ELF-1 (cell line): Measurements from ENCODE around the gene ZDHHC18.
"Not testable (repeated sequence)": the region's sequence is repeated elsewhere in the genome, so short reads cannot be mapped to it uniquely, and the experiment has no call there.

ENCODE experiments used
- DNase-seq: peaks from one replicate; pipeline ENCODE4 v3.0.0-alpha.2; 2016; ENCODE audit warnings: low read depth, low spot score

Gene ZDHHC18

DNA sequence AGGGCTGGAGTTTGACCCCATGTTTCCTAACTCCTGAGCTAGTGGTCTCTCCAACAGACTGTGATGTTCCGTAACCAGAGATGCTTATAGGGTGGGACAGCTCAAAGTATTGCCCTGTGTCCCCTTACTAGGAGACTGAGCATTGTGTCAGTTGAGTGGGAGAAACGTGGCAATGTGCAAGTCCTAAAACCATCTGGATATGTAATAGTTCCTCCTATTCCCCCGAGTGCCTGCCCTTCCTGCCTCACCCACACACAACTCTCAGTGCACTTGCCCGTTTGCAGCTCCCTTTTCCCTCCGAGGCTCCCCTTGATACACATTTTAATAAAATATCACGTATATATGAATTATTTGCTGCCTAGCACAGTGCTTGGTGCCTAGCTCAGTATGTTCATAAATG, 35.3 kb upstream of the ZDHHC18 start:
- no peak for DNase-seq

DNA sequence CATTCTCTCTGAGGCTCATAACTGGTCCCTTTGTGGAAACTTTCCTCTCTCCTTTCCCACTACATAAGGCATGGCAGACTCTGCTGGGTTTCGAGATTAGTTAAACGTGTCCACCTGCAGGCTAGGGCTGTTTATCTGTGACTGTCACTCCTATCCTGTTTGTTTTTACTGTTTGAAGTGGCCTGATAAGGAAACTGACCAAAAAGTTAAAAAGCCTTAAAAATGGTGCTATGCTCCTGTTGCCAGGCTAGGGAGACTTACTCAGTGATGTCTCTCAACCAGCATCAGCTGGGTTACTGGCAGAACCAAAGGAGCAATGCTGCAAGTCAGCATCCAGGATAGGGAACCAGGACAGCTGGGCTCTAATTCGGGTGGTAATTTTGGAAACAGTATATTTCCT, 34.9 kb upstream of the ZDHHC18 start:
- no peak for DNase-seq

DNA sequence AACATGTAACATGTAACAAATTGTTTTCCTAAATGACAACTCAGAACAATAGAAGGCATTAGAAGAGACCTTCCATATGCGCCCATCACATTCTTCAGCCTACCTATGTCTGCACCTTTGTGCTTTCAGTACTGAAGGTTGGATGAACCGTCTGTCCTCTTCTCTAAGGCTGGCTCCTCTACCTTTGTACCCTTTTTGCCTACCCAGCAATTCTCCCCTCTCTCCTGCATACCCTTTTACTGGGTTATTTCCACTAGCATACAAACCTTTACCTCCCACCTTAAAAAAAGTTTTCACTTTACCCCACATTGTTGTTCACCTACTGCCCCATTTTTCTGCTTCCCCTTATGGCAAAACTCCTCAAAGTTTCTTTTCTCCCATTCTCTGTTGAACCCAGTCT, 33.6 kb upstream of the ZDHHC18 start:
- no peak for DNase-seq

DNA sequence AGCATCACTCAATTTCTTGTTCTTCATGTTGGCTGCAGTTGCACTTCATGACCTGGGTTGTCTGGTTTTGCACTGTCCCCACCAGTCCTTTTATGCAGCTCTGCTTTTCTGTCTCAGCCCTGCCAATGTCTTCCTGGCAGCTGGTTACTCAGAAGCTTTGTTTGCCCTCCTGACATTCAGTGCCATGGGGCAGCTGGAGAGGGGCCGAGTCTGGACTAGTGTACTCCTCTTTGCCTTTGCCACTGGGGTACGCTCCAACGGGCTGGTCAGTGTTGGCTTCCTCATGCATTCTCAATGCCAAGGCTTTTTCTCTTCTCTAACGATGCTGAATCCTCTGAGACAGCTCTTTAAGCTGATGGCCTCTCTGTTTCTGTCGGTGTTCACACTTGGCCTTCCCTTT, 32.1 kb upstream of the ZDHHC18 start:
- DNase-seq, result no peak

DNA sequence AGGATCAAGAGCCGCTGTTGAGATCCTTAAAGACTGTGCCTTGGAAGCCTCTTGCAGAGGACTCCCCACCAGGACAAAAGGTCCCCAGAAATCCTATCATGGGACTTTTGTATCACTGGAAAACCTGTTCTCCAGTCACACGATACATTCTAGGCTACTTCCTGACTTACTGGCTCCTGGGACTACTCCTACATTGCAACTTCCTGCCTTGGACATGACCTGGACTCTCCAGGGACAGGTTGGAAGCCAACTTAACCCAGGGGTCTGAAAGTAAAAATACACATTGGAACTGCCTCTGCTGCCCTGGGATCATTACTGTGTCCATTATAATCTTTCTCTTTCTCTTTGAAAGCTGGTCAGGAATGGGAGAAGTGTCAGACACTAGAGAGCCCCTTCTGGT, 28.9 kb upstream of the ZDHHC18 start:
- no peak for DNase-seq

DNA sequence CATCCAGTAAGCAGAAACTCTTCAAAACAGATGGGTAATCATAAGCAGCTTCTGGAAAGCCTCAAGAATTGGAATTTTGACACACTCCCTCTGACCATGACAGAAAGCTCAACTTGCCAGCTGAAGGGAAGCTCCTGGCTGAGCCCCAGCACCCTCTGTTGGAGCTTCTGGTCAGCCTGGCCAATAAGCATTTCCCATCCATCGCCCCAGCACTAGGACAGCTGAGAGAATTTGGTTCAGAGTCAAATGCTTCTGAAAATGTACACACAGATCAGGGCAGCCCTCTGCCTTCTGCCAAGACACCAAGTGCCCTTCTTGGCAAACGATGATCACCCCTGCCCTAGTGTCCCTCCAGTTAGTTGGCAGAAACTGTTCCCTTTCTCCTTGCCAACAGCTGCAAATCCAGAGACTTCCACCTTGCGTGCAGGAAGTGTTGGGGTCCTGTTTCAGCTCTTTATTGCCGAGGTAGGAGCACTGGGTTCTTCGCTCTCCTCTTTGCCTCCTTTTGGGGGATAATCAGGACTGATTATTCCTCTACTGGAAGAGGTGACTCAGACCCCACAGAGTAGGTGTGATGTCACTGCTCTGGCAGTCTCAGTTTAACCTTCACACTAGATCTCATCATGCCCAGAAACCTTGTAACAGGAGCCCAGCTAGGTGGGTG, 26.9 kb upstream of the ZDHHC18 start:
- peak; percentile 39 for DNase-seq

DNA sequence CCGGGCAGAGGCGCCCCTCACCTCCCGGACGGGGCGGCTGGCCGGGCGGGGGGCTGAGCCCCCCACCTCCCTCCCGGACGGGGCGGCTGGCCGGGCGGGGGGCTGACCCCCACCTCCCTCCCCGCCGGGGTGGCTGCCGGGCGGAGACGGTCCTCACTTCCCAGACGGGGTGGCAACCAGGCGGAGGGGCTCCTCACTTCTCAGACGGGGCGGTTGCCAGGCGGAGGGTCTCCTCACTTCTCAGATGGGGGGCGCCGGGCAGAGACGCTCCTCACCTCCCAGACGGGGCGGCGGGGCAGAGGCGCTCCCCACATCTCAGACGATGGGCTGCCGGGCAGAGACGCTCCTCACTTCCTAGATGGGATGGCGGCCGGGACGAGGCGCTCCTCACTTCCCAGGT, 22.6 kb upstream of the ZDHHC18 start:
- not testable (repeated sequence) for DNase-seq

DNA sequence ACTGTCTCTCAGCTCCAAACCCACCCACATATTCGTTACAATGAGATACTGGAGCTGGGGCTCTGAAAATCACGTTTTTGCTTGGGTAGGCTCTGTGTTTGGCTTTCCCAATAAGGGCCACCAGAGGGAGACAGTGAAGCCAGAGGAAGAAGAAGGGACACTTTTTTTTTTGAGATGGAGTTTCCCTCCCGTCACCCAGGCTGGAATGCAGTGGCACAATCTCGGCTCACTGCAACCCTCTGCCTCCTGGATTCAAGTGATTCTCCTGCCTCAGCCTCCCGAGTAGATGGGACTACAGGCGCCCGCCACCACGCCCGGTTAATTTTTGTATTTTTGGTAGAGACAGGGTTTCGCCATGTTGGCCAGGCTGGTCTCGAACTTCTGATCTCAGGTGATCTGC, 16.4 kb upstream of the ZDHHC18 start:
- DNase-seq, result peak; percentile 88

DNA sequence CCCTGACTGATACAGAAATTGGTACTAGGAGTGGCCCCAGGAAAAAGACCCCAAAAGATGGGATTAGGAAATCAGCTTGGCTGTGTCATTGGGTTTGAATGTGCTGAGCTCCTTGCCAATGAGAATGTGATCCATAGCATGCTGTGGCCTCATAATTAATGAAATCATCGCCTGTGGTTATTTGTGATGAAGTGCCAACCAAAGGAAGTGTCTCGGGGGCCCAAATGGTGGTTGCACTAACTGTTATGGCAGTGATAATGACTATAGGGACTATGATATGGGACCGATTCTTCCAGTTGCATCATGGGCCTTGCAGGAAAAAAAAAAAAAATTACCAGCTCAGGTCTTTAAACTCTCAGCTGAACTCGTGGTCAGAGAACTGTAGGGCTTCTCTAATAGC, 15.4 kb upstream of the ZDHHC18 start:
- no peak for DNase-seq

DNA sequence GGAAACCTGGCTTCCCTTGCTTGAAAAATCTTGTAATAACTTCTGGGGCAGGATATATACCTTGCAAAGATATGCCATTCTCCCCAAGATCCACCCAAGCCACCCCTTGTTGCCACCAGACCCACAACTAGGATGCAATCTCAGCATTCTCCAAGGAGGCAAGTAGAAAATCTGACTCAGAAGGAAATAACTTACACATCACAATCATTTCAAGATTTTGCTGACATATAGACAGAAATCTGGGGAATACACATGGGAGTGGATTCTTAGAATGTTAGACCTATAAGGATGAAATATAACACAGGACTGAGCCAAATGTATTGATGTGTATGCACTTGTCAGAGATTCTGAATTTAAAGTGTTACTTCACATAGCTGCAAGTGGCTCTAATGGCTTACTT, 14.8 kb upstream of the ZDHHC18 start:
- DNase-seq, result no peak

DNA sequence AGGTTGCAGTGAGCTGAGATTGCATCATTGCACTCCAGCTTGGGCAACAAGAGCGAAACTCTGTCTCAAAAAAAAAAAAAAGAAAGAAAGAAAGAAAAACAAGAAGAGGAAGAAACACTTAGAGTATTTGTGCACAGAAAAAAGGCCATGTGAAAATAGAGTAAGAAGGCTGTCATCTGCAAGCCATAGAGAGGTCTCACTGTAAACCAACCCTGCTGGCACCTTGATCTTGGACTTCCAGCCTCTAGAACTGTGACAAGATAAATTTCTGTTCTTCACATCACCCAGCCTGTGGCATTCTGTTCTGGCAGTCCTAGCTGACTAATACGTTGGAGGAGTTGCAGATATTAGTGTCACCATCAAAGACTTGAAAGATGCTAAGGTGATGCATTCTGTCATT, 12.1 kb upstream of the ZDHHC18 start:
- no peak for DNase-seq

DNA sequence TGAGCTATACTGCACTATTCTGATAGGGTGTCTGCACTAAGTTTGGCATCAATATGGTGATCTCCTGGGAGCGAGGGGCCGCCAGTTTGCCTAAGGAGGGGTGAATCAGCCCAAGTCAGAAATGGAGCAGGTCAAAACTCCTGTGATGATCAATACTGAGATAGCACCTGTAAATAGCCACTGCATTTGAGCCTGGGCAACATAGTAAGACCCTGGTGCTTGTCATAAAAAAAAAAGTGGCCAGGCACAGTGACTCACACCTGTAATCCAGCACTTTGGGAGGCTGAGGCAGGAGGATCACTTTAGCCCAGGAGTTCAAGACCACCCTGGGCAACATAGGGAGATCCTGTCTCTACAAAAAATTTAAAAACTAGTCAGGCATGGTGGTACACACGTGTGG, 11.6 kb upstream of the ZDHHC18 start:
- DNase-seq, result no peak

DNA sequence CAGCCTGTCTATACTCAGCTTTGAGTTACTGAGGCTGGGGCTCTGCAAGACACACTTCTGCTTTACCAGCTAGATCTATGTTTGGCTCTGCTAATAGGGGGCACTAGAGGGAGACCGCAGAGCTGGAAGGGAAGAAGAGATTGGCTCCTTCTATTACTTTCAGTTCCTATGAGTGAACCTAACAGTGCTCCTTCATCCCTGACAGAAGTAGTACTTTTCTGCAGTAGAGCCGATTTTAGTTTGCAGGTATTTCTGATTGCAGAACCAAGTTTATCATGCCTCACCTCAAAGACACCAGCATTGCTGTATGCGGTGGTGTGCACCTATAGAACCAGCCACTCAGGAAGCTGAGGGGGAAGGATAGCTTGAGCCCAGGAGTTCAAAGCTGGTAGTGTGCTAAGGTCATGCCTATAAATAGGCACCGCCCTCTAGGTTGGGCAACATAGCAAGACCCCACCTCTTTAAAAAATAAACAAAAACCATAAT, 5.7 kb upstream of the ZDHHC18 start:
- DNase-seq, result no peak

DNA sequence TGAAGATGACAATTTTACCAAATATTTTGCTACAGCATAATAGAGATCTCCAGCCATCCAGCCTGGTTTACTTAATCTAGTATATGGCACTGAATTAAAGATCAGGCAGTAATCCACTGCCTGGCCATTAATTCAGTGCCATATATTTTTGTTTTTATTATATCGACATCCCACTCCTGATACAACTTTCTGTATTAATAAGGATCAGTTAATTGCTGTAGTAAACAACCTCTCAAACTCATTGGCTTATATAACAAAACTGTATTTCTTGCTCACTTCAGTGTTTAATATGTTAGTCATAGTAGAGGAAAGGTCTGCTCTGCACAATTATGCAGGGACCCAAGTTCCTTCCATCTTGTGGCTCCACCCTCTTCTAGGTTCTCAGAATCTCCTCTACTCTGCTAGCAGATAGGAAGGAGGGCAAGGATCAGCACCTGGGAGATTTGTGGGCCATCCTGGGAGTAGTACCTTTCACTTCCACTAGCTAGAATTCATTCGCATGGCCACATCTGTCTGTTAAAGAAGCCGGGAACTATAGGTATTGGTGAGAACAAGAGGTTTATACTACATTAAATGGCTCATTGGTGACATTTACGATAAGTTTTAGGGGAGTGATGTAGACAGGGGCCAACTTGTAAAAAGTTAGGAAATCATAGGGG, 3.6 kb upstream of the ZDHHC18 start:
- DNase-seq, result no peak

DNA sequence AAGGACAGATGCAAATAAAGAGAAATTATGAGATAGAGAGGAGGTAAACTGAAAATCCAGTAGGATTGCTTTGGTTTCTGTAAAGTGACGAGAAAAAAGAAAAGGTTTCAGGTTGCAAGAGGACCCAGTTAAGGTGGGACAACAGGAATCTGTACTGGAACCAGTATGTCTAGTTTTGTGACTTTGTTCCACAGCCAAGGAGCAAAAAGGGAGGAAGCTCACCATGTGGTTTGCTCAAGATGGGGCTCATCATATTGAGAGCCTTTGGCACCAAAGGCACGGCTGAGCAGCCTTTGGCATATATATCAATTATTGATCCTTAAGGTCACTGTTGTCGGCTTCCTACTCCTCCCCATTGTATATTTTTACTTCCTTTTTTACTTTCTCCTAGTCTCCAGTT, 1.8 kb upstream of the ZDHHC18 start:
- DNase-seq, result peak; percentile 58

DNA sequence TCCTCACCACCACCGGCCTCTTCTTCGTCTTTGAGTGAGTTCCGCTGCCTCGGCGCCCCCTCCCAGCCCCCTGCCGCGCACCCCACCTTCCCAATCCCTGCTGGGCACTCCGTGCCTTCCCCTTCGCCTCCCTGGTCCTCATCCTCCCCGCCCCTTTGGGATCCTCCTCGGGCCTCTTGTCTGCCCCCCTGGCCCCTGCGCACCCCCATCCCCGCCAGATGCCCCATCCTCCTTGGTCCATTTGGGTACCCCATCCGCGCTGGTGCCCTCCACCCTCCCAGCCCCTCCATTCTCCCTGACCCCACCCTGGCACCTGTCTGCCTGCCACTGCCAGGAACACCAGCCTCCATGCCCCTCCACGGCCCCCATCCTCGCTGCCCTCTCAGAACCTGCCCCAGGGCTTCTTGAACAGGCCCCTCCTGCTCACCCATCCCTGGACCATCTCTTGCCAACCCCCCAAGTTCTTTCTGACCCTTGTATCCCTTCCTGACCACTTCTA, 667 bp downstream of the ZDHHC18 start:
- no peak for DNase-seq

DNA sequence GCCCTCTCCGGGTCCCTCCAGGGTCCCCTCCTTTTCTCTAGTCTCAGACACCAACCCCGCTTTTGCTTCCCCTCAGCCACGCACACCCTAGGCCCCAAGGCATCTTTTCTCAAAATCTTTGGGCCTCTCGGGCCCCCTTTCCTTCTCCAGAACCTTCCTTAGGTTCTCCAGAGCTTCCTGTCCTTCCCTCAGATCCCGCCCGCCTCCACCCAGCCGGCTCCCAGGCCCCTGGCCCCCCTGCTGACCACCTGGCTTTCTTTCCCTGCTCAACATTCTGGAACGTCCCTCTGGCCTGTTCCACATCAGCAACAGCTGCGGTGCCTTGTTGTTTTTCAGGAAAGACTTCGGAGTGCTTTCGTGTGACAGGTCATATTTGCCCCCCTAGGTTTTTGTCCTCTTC, 1.2 kb downstream of the ZDHHC18 start:
- peak; percentile 41 for DNase-seq

DNA sequence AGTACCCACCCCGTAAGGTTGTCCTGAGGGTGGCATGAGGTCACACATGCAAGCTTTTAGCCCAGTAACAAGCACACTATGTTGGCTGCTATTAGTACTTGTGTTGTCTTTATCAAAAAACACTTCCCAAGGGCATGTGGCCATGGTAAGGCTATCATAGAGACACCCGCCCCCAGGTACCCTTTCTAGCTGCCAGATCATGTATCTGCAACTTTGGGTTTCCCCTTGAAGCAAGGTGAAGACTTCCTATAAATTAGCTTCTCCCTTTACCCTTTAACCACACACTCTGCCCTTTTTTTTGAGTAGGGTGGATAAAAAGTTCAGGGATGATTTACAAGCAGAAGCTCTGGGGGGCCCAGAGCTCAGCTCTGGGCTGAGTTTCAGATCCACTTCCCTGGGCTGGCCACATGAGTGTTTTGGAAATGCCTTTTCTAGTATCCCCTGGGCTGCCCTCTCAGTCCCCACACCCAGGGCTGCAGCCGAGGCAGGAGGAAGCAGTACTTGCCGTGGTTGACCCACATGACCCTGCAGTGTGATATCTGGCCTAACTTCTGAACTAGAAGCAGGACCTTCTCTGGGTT, 2.0 kb downstream of the ZDHHC18 start:
- DNase-seq, result no peak

DNA sequence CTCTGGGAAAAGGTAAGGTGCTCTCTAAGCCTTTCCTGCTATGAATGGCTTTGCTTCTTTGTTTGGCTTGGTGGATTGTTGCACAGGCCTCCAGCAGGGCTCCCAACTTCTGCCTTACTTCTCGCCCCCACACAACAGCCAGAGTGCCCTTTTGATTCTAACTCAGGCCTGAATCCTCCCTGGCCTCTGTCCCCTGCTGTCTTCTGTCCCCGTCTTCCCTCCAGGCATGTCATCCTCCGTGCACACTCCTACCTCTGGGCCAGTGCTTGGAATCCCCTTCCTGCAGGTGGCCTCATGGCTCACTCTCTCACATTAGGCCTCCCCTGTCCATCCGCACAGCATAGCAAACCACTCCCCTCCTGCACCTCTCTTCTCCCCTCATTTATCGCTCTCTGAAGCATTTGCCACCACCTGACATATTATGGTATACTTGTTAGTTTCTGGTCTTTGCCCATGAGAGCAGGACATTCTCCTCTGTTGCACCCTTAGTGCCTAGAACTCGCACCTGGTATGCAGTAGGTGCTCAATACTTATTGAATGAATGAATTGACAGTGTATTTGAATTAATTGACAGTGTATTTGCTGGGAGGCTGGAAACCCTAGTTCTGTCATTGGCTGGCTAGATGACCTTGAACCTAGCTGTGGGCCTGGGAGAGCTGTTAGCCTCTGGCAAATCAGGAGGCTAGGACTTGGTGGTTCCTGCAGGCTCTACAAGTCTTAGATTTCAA, 2.9 kb downstream of the ZDHHC18 start:
- peak; percentile 50 for DNase-seq

DNA sequence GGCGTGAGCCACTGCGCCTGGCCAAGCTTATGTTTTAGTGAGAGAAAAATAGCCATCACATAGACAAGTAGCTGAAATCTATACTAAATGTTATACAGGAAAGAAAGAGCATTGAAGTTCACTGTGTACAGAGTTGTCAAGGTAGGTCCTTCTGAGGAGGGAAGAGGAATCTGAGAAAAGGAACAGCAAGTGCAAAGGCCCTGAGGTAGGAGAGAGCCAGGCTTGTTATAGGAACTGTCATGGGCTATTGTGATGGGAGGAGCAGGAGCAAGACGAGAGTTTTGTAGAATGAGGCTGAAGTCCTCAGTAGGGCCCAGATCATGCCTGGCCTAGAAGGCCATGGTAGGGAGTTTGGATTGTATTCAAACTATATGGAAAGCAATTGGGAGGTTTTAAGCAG, 4.6 kb downstream of the ZDHHC18 start:
- no peak for DNase-seq

DNA sequence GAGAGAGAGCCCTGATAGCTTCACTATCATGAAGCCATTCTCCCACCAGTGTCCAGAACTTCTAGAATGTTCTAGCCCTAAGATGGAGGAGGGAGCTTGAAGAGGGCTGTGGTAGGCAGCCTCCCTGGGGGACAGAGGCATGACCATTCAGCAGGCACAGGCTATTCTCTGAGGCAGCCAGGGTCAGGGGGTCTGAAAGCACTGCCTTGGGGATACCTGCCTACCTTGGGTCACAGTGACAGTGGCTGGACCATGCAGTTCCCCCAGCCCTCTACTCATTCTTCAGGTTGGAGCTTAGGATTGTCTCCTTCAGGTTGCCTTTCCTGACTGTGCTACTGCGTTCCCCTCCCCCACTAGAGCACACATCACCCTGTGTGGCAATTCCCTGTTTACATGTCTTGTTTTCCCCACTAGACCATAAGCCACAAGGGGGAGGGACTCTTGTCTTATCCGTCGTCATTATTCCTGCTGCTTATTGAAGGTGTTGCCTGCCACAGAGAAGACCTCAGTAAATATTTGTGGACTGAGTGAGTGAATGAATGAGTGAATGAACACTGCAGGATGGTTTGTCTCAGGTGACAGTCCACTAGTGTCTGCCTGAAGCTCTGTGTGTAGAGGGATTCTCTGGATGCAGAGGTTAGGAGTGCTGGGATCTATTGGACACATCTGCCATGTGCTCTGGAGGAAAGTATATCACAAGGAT, 5.2 kb downstream of the ZDHHC18 start:
- no peak for DNase-seq
